Vagina (tissue), 2 donors: ENCODE measurements around the gene PPARD. TPM values are rescaled to one million over a fixed set of nuclear protein-coding genes. Genes with fewer than 3 reads are reported as not detected.

Source experiments
- DNase-seq, 2 donors: peaks; one replicate each; pipeline ENCODE4 v3.0.0-alpha.2; 2017; ENCODE audit errors: extremely low spot score in 2 of 2
- H3K27ac ChIP-seq: fragments of 200-600 bp; sonication (generic); one replicate; pipeline ENCODE4 v1.5.1; 2019
- H3K27me3 ChIP-seq: fragments of 200-600 bp; sonication (generic); one replicate; pipeline ENCODE4 v1.5.1; 2019
- H3K36me3 ChIP-seq, 2 donors: fragments of 200-600 bp; sonication (generic); one replicate each; pipeline ENCODE4 v1.5.1; 2017 to 2019
- H3K4me1 ChIP-seq: fragments of 200-600 bp; sonication (generic); one replicate; pipeline ENCODE4 v1.5.1; 2019
- H3K4me3 ChIP-seq, 2 donors: fragments of 200-600 bp; sonication (generic); 1 replicate in 1 of 2; 2 replicates in 1 of 2; pipeline ENCODE4 v1.5.1; 2016 to 2019
- H3K9me3 ChIP-seq: fragments of 200-600 bp; sonication (generic); one replicate; pipeline ENCODE4 v1.5.1; 2019
- POLR2A ChIP-seq, 2 donors: fragments of 450-650 bp; IDR thresholded peaks; one replicate each; pipeline ENCODE4 v1.6.1; 2017; ENCODE audit warnings: antibody characterized with exemption in 2 of 2, mild to moderate bottlenecking in 2 of 2, moderate library complexity in 2 of 2
- POLR2AphosphoS5 ChIP-seq, 2 donors: sonication (generic); formaldehyde crosslinking; IDR thresholded peaks; one replicate each; pipeline ENCODE4 v1.9.0; 2017; ENCODE audit warnings: antibody characterized with exemption in 2 of 2, mild to moderate bottlenecking in 2 of 2, low read depth in 1 of 2; ENCODE audit not compliant: insufficient read depth in 1 of 2
- intact Hi-C: fragments of 100-400 bp; cut with DNase I; formaldehyde crosslinking; loops from one replicate; pipeline ENCODE4 v1.15.1; 2023
- total RNA-seq: library from RNA; depleted of rRNA; stranded (reverse); fragments of >200 nt; gene quantifications from one replicate; pipeline ENCODE4 v1.2.3, GENCODE V29; 2016
- TF ChIP-seq, protein P1 (sequence below), 3 experiments: fragments of 450-650 bp in 2 of 3; fragments of 200-600 bp in 1 of 3; sonication (generic) in 1 of 3; IDR thresholded peaks; one replicate each; pipeline ENCODE4 v1.5.1; 2017 to 2019; ENCODE audit warnings: antibody characterized with exemption in 3 of 3, mild to moderate bottlenecking in 2 of 3, moderate library complexity in 2 of 3

The PPARD gene
- total RNA-seq, 1 donor from 2014 or later = 21.9 TPM

- no peak overlapping the region for H3K4me3 ChIP-seq
- TF ChIP-seq, protein P1, sequence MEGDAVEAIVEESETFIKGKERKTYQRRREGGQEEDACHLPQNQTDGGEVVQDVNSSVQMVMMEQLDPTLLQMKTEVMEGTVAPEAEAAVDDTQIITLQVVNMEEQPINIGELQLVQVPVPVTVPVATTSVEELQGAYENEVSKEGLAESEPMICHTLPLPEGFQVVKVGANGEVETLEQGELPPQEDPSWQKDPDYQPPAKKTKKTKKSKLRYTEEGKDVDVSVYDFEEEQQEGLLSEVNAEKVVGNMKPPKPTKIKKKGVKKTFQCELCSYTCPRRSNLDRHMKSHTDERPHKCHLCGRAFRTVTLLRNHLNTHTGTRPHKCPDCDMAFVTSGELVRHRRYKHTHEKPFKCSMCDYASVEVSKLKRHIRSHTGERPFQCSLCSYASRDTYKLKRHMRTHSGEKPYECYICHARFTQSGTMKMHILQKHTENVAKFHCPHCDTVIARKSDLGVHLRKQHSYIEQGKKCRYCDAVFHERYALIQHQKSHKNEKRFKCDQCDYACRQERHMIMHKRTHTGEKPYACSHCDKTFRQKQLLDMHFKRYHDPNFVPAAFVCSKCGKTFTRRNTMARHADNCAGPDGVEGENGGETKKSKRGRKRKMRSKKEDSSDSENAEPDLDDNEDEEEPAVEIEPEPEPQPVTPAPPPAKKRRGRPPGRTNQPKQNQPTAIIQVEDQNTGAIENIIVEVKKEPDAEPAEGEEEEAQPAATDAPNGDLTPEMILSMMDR (IDR thresholded peaks at IDR 0.05) = no peak
- TF ChIP-seq POLR2A (IDR thresholded peaks at IDR 0.05) (no peak), POLR2AphosphoS5 (IDR thresholded peaks at IDR 0.05; ENCODE audit: insufficient read depth in 1 of 2, low read depth in 1 of 2) (no peak)
- H3K4me1 ChIP-seq = peaks cover 5% of the 10 kb centered on the region
- H3K9me3 ChIP-seq = no peaks in the 10 kb centered on the region
- no peak for DNase-seq
- no peaks in the 10 kb centered on the region for H3K27me3 ChIP-seq
- no peaks in the 10 kb centered on the region for H3K36me3 ChIP-seq
- intact Hi-C loops = no loop called here
- H3K27ac ChIP-seq = no peak overlapping the region
These were observed 61.4 kb downstream of the PPARD start for GRCh38 chr6:35403544-35404442.

GRCh38 chr6:35406711-35407485 is 64.5 kb downstream of the PPARD start:
- Histone ChIP-seq H3K27ac (no peak overlapping the region), H3K27me3 (no peaks in the 10 kb centered on the region), H3K9me3 (no peaks in the 10 kb centered on the region), H3K4me3 (no peak overlapping the region), H3K36me3 (no peaks in the 10 kb centered on the region), H3K4me1 (no peaks in the 10 kb centered on the region)
- intact Hi-C loops = no loop called here
- DNase-seq = no peak
- TF ChIP-seq, protein P1 (IDR thresholded peaks at IDR 0.05) = no peak
- TF ChIP-seq POLR2AphosphoS5 (IDR thresholded peaks at IDR 0.05; ENCODE audit: insufficient read depth in 1 of 2, low read depth in 1 of 2) (no peak), POLR2A (IDR thresholded peaks at IDR 0.05) (no peak)

DNA sequence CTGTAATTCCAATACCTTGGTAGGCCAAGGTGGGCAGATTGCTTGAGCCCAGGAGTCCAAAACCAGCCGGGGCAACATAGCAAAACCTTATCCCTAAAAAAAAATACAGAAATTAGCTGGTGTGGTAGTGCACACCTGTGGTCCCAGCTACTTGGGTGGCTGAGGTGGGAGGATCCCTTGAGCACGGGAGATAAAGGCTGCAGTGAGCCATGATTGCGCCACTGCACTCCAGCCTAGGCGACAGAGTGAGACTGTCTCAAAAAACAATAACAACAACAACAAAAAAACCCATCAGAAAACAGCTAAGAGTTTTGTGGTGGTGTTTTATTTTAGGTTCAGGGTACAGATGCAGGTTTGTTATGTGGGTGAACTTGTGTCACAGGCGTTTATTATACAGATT is 66.9 kb downstream of the PPARD start:
- H3K27ac ChIP-seq = no peak overlapping the region
- H3K4me3 ChIP-seq = no peak overlapping the region
- DNase-seq = no peak
- H3K4me1 ChIP-seq = no peaks in the 10 kb centered on the region
- no peaks in the 10 kb centered on the region for H3K9me3 ChIP-seq
- TF ChIP-seq, protein P1 (IDR thresholded peaks at IDR 0.05) = no peak
- no peak for TF ChIP-seq POLR2A (IDR thresholded peaks at IDR 0.05)
- TF ChIP-seq POLR2AphosphoS5 (IDR thresholded peaks at IDR 0.05; ENCODE audit: insufficient read depth in 1 of 2, low read depth in 1 of 2) = no peak
- intact Hi-C loops = no loop called here
- H3K36me3 ChIP-seq = peaks cover 0 to 11% of the 10 kb centered on the region in 2 donors
- H3K27me3 ChIP-seq = no peaks in the 10 kb centered on the region

DNA sequence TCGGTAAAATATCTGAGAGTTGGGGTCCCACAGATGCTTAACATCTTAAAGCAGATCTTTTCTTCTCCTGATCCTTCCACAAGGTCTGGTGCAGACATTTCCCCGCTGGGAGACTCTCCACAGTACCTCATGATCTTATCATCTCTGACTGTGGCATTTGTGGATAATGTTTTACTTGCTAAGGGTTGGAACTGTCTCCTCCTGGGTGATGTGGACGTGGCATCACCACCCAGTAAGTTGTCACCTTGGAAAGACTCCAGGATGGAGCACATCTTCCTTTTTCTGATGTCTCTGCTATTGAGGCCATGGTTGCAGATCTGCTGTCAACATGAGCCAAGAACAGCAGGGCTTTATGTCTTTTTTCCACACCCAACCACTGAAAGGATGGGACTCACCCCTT is 67.8 kb downstream of the PPARD start:
- intact Hi-C loops = no loop called here
- TF ChIP-seq, protein P1 (IDR thresholded peaks at IDR 0.05) = no peak
- TF ChIP-seq POLR2AphosphoS5 (IDR thresholded peaks at IDR 0.05; ENCODE audit: insufficient read depth in 1 of 2, low read depth in 1 of 2) (no peak), POLR2A (IDR thresholded peaks at IDR 0.05) (no peak)
- Histone ChIP-seq H3K9me3 (no peaks in the 10 kb centered on the region), H3K27ac (no peak overlapping the region), H3K27me3 (no peaks in the 10 kb centered on the region), H3K4me3 (no peak overlapping the region), H3K36me3 (peaks cover 0 to 11% of the 10 kb centered on the region in 2 donors), H3K4me1 (peaks cover 5% of the 10 kb centered on the region)
- no peak for DNase-seq
